Fibroblast of villous mesenchyme (primary cell): Measurements from ENCODE around the gene SSH2. TPM values are rescaled to one million over a fixed set of nuclear protein-coding genes. Genes with fewer than 3 reads are reported as not detected.

Source experiments
- DNase-seq: peaks from one replicate; pipeline ENCODE4 v3.0.0-alpha.2; 2010; ENCODE audit warnings: low read depth
- H3K4me3 ChIP-seq: 2 replicates; pipeline ENCODE4 v1.5.1; 2011; ENCODE audit warnings: low read depth, mild to moderate bottlenecking, low read length
- total RNA-seq: library from RNA; depleted of rRNA; stranded (reverse); fragments of >200 nt; gene quantifications from 2 replicates; pipeline ENCODE4 v1.2.3, GENCODE V29; 2012
- TF ChIP-seq, protein P1 (sequence below): IDR thresholded peaks from 2 replicates; pipeline ENCODE4 v1.5.1; 2012; ENCODE audit warnings: low read depth, mild to moderate bottlenecking, low read length; ENCODE audit not compliant: insufficient read depth

SSH2 gene
- total RNA-seq, 1 donor, result 19.0 TPM

DNA sequence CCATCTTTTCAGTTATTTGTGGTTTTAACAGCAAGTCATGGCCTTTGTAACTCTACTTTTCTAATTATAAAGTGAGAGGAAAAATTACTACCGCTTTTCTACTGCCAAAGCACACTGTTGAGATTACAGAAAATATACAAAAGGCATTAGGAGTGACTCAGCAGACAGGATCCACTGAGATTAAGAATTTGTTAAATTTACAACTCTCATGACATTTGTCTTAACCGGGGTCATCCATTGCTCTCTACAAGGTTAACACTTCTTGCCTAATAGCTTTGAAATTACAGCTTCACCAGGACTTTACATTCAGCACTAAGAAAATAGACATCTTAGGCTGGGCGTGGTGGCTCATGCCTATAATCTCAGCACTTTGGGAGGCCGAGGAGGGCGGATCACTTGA is 93.4 kb downstream of the SSH2 start:
- no peak overlapping the region for H3K4me3 ChIP-seq
- TF ChIP-seq, protein P1, sequence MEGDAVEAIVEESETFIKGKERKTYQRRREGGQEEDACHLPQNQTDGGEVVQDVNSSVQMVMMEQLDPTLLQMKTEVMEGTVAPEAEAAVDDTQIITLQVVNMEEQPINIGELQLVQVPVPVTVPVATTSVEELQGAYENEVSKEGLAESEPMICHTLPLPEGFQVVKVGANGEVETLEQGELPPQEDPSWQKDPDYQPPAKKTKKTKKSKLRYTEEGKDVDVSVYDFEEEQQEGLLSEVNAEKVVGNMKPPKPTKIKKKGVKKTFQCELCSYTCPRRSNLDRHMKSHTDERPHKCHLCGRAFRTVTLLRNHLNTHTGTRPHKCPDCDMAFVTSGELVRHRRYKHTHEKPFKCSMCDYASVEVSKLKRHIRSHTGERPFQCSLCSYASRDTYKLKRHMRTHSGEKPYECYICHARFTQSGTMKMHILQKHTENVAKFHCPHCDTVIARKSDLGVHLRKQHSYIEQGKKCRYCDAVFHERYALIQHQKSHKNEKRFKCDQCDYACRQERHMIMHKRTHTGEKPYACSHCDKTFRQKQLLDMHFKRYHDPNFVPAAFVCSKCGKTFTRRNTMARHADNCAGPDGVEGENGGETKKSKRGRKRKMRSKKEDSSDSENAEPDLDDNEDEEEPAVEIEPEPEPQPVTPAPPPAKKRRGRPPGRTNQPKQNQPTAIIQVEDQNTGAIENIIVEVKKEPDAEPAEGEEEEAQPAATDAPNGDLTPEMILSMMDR, result no peak
- peak; percentile 94 for DNase-seq

DNA sequence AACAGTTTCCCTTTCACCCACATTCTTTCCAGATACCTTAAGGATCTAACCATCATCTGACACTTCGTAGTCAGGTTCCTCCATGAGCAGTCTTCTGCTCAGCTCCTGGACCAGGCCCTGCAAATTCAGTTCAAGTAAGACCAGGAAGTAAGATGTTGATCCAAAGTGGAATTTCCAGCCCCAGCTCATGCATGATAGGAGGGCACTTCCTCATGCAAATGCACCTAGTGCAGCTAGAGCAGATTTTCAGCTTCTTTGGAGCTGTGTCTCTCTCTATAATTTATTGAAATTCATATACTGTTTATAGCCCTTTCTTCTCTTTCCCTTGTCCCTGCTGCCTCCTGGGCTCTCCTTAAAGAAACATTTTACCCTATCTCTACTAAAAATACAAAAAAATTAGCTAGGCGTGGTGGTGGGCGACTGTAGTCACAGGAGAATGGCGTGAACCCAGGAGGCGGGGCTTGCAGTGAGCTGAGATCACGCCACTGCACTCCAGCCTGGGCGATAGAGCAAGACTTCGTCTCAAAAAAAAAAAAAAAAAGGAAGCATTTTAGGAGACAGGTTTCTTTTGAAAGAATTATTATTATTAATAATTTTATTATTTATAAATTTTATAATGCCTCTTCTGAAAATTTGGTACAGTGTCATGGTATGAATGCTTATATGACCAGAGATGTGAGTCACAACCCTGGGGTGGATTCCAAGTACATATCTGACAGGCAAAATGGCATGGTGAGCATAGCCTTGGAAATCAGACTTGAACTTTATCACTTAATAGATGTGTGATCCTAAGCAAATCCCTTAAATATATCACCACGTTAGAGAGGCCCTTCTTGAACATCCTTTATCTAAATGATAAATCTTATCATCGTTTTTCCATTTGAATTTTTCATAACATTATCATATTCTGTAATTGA is 94.3 kb downstream of the SSH2 start:
- DNase-seq, result no peak
- no peak overlapping the region for H3K4me3 ChIP-seq
- TF ChIP-seq, protein P1, result no peak

DNA sequence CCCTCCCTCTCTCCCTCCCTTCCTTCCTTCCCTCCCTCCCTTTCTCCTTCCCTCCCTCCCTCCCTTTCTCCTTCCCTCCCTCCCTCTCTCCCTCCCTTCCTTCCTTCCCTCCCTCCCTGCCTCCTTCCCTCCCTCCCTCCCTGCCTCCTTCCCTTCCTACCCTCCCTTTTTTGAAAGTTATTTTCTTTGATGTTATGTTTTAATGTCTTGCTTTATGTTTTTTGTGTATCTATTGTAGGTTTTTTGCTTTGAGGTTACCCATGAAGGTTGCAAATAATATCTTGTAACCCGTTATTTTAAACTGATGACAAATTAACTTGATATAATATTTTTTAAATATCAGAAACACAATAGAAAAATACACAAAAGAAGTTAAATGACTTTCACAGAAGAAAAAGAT is 96.2 kb downstream of the SSH2 start:
- TF ChIP-seq, protein P1, result no peak
- DNase-seq, result no peak
- H3K4me3 ChIP-seq, result no peak overlapping the region

DNA sequence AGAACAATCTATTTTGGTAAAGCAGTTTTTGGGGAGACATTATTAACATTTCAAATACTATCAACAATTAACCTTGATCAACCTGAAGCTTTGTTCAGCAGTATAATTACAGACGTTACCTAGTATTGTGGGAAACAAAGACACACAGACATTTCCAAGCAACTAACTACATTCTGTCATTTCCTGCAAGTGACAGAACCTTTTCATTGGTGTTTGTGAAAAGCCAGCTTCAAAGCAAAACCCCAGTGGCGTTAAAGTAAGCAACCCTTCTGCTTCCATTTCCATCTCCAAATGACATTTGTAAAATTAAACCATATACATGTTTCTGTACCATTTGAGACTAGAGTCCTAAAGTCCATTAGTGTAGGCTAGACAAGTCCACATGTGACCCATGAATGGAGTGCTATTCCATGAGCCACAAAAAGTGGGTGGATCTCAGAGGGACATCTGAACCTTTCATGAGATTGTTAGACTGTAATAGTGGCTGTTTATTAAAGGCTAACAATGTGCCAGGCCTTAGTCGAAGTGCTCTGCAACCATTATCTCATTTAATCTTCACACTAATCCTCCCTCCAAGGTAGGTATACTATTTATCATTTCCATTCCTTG is 101.2 kb downstream of the SSH2 start:
- no peak for DNase-seq
- TF ChIP-seq, protein P1, result no peak
- H3K4me3 ChIP-seq, result no peak overlapping the region

DNA sequence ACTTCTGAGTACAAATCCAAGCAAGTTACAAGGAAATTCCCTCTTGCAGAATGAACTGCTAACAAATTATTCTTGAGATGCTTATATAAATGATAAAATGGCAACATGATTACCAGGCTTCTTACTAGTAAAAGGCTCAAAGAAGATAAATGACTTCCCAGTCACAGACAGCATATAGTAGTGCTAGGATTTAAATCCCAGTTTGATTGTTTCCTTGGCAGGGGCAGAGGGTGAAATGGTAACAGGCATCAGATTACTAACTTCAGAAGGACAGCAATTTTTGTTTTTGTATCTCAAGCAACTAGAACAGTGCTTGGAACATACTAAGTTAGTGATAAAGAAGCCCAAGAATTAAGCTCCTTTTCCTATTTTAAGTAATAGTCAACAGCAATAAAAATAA is 102.8 kb downstream of the SSH2 start:
- H3K4me3 ChIP-seq, result no peak overlapping the region
- TF ChIP-seq, protein P1, result no peak
- DNase-seq, result no peak

DNA sequence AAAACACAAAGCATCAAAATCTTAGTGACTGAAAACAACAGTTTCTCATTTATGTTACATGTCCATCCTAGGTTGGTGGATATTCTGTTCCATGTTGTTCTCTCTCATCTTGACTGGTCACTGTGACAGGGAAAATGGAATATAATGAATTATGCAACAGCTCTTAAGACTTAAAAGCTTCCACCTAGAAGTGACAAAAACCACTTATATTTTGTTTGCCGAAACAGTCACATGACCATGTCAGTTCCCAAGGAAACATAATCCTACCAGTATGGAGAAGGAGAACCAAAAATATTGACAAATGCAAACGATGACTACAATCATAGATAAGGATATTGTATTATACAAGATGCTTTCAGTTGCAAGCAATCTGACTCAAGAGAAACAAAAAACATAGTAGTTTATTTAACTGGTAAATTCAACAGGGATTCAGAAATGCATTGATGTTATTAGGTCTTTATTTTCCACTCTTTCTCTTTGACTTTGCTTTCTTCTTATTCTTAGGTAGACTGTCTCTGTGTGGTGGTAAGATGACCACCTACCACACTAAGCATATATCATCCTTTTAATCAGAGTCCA is 103.8 kb downstream of the SSH2 start:
- TF ChIP-seq, protein P1, result no peak
- no peak overlapping the region for H3K4me3 ChIP-seq
- no peak for DNase-seq
